ENCODE measurements around the gene PPM1E.

DNA sequence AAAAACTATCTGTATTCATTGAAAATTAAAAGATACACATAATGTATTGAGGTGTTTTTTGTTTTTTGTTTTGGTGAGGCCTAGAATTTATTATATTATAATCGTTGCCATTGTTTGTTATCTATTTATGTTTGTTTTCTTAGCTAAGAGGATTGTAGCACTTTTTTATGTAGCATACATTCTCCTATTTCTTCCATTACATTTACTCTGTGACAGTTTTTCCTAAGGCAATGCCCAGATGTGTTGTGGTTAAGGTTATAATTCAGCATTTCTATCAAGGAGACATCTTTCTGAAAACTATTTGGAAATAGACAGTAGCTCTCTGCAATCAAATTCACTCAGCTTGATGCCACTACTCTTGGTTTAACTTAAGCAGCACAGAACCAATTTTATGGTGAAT, 161.6 kb downstream of the PPM1E start:
- TF ChIP-seq, protein P1, sequence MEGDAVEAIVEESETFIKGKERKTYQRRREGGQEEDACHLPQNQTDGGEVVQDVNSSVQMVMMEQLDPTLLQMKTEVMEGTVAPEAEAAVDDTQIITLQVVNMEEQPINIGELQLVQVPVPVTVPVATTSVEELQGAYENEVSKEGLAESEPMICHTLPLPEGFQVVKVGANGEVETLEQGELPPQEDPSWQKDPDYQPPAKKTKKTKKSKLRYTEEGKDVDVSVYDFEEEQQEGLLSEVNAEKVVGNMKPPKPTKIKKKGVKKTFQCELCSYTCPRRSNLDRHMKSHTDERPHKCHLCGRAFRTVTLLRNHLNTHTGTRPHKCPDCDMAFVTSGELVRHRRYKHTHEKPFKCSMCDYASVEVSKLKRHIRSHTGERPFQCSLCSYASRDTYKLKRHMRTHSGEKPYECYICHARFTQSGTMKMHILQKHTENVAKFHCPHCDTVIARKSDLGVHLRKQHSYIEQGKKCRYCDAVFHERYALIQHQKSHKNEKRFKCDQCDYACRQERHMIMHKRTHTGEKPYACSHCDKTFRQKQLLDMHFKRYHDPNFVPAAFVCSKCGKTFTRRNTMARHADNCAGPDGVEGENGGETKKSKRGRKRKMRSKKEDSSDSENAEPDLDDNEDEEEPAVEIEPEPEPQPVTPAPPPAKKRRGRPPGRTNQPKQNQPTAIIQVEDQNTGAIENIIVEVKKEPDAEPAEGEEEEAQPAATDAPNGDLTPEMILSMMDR (IDR thresholded peaks at IDR 0.05), result no peak
- TF ChIP-seq EZH2 (IDR thresholded peaks at IDR 0.05; ENCODE audit: borderline replicate concordance, insufficient read depth, low read depth, low read length, poor library complexity, severe bottlenecking), result no peak

Measured in B cell (primary cell).